NCI-H510A (cell line): ENCODE measurements around the gene METTL2B.

Experiments used
- DNase-seq: peaks from one replicate; lab custom pipeline; 2025; lab: John Stamatoyannopoulos, UW

The METTL2B gene

GRCh38 chr7:128476402-128477335 lies at the start of gene METTL2B:
METTL2B (plus strand) TSS chr7:128476748; CDS start chr7:128476766, 18 bp downstream.
- DNase-seq: peak; percentile 89

GRCh38 chr7:128427289-128427891 lies 49.2 kb upstream of the METTL2B start:
- no peak for DNase-seq

- DNase-seq: no peak
Observed at GRCh38 chr7:128430207-128430606, 46.3 kb upstream of the METTL2B start.

GRCh38 chr7:128431221-128431620 lies 45.3 kb upstream of the METTL2B start:
- no peak for DNase-seq

GRCh38 chr7:128431754-128432153 lies 44.8 kb upstream of the METTL2B start:
- DNase-seq: no peak

GRCh38 chr7:128434413-128435326 lies 41.9 kb upstream of the METTL2B start:
- DNase-seq: no peak

GRCh38 chr7:128435327-128435686 lies 41.2 kb upstream of the METTL2B start:
- DNase-seq: no peak

- no peak for DNase-seq
Observed at GRCh38 chr7:128437426-128438332, 38.9 kb upstream of the METTL2B start.

GRCh38 chr7:128442356-128442755 lies 34.2 kb upstream of the METTL2B start:
- DNase-seq: no peak

GRCh38 chr7:128443831-128444600 lies 32.5 kb upstream of the METTL2B start:
- no peak for DNase-seq

GRCh38 chr7:128446306-128446705 lies 30.2 kb upstream of the METTL2B start:
- DNase-seq: no peak

GRCh38 chr7:128447941-128448564 lies 28.5 kb upstream of the METTL2B start:
- no peak for DNase-seq

- DNase-seq: no peak
Observed at GRCh38 chr7:128448751-128449302, 27.7 kb upstream of the METTL2B start.

GRCh38 chr7:128450409-128450808 lies 26.1 kb upstream of the METTL2B start:
- DNase-seq: no peak

- DNase-seq: no peak
Observed at GRCh38 chr7:128450913-128451312, 25.6 kb upstream of the METTL2B start.

- DNase-seq: no peak
Observed at GRCh38 chr7:128452552-128452951, 24.0 kb upstream of the METTL2B start.

- no peak for DNase-seq
Observed at GRCh38 chr7:128453836-128454804, 22.4 kb upstream of the METTL2B start.

- no peak for DNase-seq
Observed at GRCh38 chr7:128454808-128455542, 21.6 kb upstream of the METTL2B start.
